Keratinocyte (primary cell): ENCODE results near the gene OPTC.

ENCODE experiments used
- EZH2 ChIP-seq: IDR thresholded peaks from one replicate; pipeline ENCODE4 v1.6.1; 2012; ENCODE audit warnings: inconsistent platforms, mild to moderate bottlenecking, low read length, moderate library complexity
- TF ChIP-seq, protein P1 (sequence below), 3 experiments: IDR thresholded peaks in 1 of 3; conservative IDR thresholded peaks in 1 of 3; optimal IDR thresholded peaks in 1 of 3; 2 replicates in 2 of 3; 3 replicates in 1 of 3; pipeline versions ENCODE3 to v1.5.1; 2011; ENCODE audit warnings: low read length in 3 of 3, mild to moderate bottlenecking in 3 of 3, moderate library complexity in 2 of 3, control low read depth in 1 of 3, inconsistent platforms in 1 of 3; ENCODE audit not compliant: insufficient read depth in 2 of 3; ENCODE audit errors: extremely low read depth in 1 of 3

DNA sequence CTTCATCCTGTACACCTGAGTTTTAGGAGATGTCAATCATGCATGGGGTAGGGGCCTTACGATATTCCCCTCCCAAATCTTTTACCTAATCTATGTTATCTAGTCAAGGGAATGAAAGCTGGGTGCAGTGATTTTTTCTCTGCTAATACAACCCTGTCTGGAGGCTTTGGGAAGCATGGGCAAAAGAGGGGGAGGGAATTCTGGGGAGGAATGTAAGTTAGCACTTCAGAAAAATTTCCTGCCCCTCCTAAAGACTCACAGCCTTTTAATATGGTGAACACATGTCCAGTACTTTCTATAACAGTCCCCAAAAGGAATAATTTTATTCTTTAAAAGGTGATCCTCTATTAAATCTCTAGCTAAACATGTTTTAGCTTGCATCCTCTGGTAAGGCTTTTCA lies 44.0 kb upstream of the OPTC start:
- TF ChIP-seq, protein P1, sequence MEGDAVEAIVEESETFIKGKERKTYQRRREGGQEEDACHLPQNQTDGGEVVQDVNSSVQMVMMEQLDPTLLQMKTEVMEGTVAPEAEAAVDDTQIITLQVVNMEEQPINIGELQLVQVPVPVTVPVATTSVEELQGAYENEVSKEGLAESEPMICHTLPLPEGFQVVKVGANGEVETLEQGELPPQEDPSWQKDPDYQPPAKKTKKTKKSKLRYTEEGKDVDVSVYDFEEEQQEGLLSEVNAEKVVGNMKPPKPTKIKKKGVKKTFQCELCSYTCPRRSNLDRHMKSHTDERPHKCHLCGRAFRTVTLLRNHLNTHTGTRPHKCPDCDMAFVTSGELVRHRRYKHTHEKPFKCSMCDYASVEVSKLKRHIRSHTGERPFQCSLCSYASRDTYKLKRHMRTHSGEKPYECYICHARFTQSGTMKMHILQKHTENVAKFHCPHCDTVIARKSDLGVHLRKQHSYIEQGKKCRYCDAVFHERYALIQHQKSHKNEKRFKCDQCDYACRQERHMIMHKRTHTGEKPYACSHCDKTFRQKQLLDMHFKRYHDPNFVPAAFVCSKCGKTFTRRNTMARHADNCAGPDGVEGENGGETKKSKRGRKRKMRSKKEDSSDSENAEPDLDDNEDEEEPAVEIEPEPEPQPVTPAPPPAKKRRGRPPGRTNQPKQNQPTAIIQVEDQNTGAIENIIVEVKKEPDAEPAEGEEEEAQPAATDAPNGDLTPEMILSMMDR (optimal IDR thresholded peaks at IDR 0.05 in 1 of 3, IDR thresholded peaks at IDR 0.05 in 1 of 3, conservative IDR thresholded peaks at IDR 0.05 in 1 of 3; ENCODE audit: extremely low read depth in 1 of 3, insufficient read depth in 2 of 3, low read length in 3 of 3), result no peak
- TF ChIP-seq EZH2, result no peak
